ENCODE measurements around the gene MAN1A1. TPM values are rescaled to one million over a fixed set of nuclear protein-coding genes. Genes with fewer than 3 reads are reported as not detected.

Gene MAN1A1
- polyA plus RNA-seq, 3 donors = 11.0 to 20.4 (median 16.1) TPM

DNA sequence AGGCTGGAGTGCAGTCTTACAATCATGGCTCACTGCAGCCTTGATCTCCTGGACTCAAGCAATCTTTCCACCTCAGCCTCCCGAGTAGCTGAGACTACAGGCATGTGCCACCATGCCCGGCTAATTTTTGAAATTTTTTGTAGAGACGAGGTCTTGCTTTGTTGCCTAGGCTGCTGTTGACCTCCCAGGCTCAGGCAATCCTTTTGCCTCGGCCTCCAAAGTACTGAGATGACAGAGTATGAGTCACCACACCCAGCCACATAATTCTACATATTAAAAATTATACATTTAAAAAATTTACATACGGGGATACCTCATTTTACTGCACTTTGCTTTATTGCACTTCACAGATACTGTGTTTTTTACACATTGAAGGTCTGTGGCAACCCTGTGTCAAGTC, 115.1 kb downstream of the MAN1A1 start:
- H3K4me1 ChIP-seq (ENCODE audit: control insufficient read depth in 1 of 2, insufficient read depth in 2 of 2, low read length in 2 of 2) = no peaks in the 10 kb centered on the region
- no peak overlapping the region for H3K4me3 ChIP-seq (replicated peaks in 1 of 3; ENCODE audit: low read depth in 2 of 3, low read length in 3 of 3)
- H3K9me3 ChIP-seq (replicated peaks in 1 of 2; ENCODE audit: control insufficient read depth in 1 of 2, insufficient read depth in 1 of 2, low read length in 2 of 2) = peaks cover 0 to 4% of the 10 kb centered on the region in 2 donors
- H3K9ac ChIP-seq (ENCODE audit: insufficient read depth, low read length, poor library complexity, severe bottlenecking) = no peak overlapping the region
- H3K27me3 Mint-ChIP-seq (ENCODE audit: low read depth in 3 of 3) = no peaks in the 10 kb centered on the region
- no peak overlapping the region for H3K4me2 ChIP-seq (replicated peaks; ENCODE audit: extremely low read depth, low read length, poor library complexity, severe bottlenecking)
- H3K9me3 Mint-ChIP-seq = peaks cover 0 to 6% (median 3%) of the 10 kb centered on the region in 7 donors
- H3K36me3 Mint-ChIP-seq = peaks cover 15 to 26% of the 10 kb centered on the region in 2 donors
- H3K79me2 ChIP-seq (ENCODE audit: insufficient read depth, low read length) = no peaks in the 10 kb centered on the region
- peaks cover 0 to 4% of the 10 kb centered on the region in 2 donors for H3K36me3 ChIP-seq (replicated peaks in 1 of 2; ENCODE audit: control insufficient read depth in 1 of 2, insufficient read depth in 2 of 2, low read length in 2 of 2)
- no peak overlapping the region for H3K4me3 Mint-ChIP-seq
- H3K27ac ChIP-seq (ENCODE audit: low read depth in 1 of 2, low read length in 2 of 2) = no peak overlapping the region
- no peak overlapping the region for H2AFZ ChIP-seq (ENCODE audit: insufficient read depth, low read depth, low read length, poor library complexity, severe bottlenecking)
- no peak for DNase-seq
- intact Hi-C loops (cut with micrococcal nuclease) = no loop called here
- TF ChIP-seq, protein P1, sequence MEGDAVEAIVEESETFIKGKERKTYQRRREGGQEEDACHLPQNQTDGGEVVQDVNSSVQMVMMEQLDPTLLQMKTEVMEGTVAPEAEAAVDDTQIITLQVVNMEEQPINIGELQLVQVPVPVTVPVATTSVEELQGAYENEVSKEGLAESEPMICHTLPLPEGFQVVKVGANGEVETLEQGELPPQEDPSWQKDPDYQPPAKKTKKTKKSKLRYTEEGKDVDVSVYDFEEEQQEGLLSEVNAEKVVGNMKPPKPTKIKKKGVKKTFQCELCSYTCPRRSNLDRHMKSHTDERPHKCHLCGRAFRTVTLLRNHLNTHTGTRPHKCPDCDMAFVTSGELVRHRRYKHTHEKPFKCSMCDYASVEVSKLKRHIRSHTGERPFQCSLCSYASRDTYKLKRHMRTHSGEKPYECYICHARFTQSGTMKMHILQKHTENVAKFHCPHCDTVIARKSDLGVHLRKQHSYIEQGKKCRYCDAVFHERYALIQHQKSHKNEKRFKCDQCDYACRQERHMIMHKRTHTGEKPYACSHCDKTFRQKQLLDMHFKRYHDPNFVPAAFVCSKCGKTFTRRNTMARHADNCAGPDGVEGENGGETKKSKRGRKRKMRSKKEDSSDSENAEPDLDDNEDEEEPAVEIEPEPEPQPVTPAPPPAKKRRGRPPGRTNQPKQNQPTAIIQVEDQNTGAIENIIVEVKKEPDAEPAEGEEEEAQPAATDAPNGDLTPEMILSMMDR (IDR thresholded peaks at IDR 0.05) = no peak
- no peaks in the 10 kb centered on the region for H4K20me1 ChIP-seq (ENCODE audit: insufficient read depth, low read length)
- H3K27me3 ChIP-seq (ENCODE audit: control insufficient read depth in 2 of 2, insufficient read depth in 2 of 2, low read length in 2 of 2) = no peaks in the 10 kb centered on the region
- WGBS (ENCODE audit: insufficient coverage) = 100% methylated on average over 5 of the region's 5 CpGs
- peak overlapping the region in 1 of 7 donors; percentile 45 for H3K27ac Mint-ChIP-seq
- peaks cover 2% of the 10 kb centered on the region for H3K4me1 Mint-ChIP-seq

DNA sequence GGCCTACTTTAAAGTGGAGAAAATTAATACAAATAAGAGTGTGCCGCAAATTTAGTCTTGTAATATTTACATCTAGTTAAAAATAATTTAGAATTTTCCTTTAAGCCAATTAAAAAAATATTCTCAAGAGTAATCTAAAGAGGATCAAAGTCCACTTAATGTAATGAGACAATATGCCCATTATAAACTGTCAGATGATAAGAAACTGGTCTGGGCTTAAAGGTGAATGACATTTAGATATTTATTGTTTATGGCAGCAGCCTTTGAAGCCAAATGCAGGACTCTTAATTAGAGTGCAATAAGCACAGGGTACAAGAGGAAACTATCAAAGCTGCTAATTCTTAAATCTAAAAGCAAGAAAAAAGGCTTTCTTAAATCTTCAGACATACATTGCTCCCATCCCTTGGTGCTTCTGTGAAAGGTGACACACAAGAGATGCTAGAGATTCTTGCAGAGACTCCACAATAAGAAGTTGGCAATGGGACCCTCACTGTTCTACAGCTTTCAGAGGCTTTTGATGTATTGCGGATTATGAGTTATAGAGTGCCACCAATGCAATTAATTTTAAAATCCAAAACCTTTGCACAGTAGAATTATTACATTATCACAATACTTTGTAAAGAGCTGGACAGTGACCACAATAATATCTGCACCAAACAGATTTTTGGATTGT, 116.1 kb downstream of the MAN1A1 start:
- Mint-ChIP-seq H3K27ac (no peak overlapping the region), H3K27me3 (ENCODE audit: low read depth in 3 of 3) (no peaks in the 10 kb centered on the region), H3K36me3 (peaks cover 15 to 26% of the 10 kb centered on the region in 2 donors), H3K4me3 (no peak overlapping the region), H3K4me1 (peaks cover 2% of the 10 kb centered on the region), H3K9me3 (peaks cover 0 to 6% (median 3%) of the 10 kb centered on the region in 7 donors)
- no peak for DNase-seq
- no peaks in the 10 kb centered on the region for H3K79me2 ChIP-seq (ENCODE audit: insufficient read depth, low read length)
- no peaks in the 10 kb centered on the region for H3K4me1 ChIP-seq (ENCODE audit: control insufficient read depth in 1 of 2, insufficient read depth in 2 of 2, low read length in 2 of 2)
- intact Hi-C loops (cut with micrococcal nuclease) = no loop called here
- H4K20me1 ChIP-seq (ENCODE audit: insufficient read depth, low read length) = no peaks in the 10 kb centered on the region
- no peak overlapping the region for H3K4me3 ChIP-seq (replicated peaks in 1 of 3; ENCODE audit: low read depth in 2 of 3, low read length in 3 of 3)
- TF ChIP-seq, protein P1 (IDR thresholded peaks at IDR 0.05) = no peak
- H3K36me3 ChIP-seq (replicated peaks in 1 of 2; ENCODE audit: control insufficient read depth in 1 of 2, insufficient read depth in 2 of 2, low read length in 2 of 2) = peaks cover 0 to 4% of the 10 kb centered on the region in 2 donors
- H3K27me3 ChIP-seq (ENCODE audit: control insufficient read depth in 2 of 2, insufficient read depth in 2 of 2, low read length in 2 of 2) = no peaks in the 10 kb centered on the region
- no peak overlapping the region for H3K27ac ChIP-seq (ENCODE audit: low read depth in 1 of 2, low read length in 2 of 2)
- WGBS (ENCODE audit: insufficient coverage) = no CpG with 5 or more reads among the region's 2 CpGs
- H3K9ac ChIP-seq (ENCODE audit: insufficient read depth, low read length, poor library complexity, severe bottlenecking) = no peak overlapping the region
- no peak overlapping the region for H3K4me2 ChIP-seq (replicated peaks; ENCODE audit: extremely low read depth, low read length, poor library complexity, severe bottlenecking)
- no peak overlapping the region for H2AFZ ChIP-seq (ENCODE audit: insufficient read depth, low read depth, low read length, poor library complexity, severe bottlenecking)
- peaks cover 0 to 4% of the 10 kb centered on the region in 2 donors for H3K9me3 ChIP-seq (replicated peaks in 1 of 2; ENCODE audit: control insufficient read depth in 1 of 2, insufficient read depth in 1 of 2, low read length in 2 of 2)

Measured in CD14-positive monocyte (primary cell).